Neural progenitor cell (in vitro differentiated cells): ENCODE measurements around the gene SPTB. TPM values are rescaled to one million over a fixed set of nuclear protein-coding genes. Genes with fewer than 3 reads are reported as not detected.

Source experiments
- DNase-seq: peaks from one replicate; pipeline ENCODE4 v3.0.0-alpha.2; 2016; ENCODE audit warnings: low spot score
- H2AFZ ChIP-seq: fragments of 200-600 bp; sonication (generic); replicated peaks from 2 replicates; pipeline ENCODE4 v1.6.1; 2016; ENCODE audit warnings: antibody characterized with exemption
- H3F3A ChIP-seq: fragments of 200-600 bp; sonication (generic); 2 replicates; pipeline ENCODE4 v1.6.1; 2016; ENCODE audit warnings: antibody characterized with exemption, low read depth
- H3K27ac ChIP-seq: fragments of 200-600 bp; sonication (generic); 2 replicates; pipeline ENCODE4 v1.5.1; 2016; ENCODE audit warnings: mild to moderate bottlenecking
- H3K27me3 ChIP-seq: fragments of 200-600 bp; sonication (generic); 2 replicates; pipeline ENCODE4 v1.6.1; 2016; ENCODE audit warnings: mild to moderate bottlenecking, moderate library complexity
- H3K36me3 ChIP-seq: fragments of 200-600 bp; sonication (generic); 2 replicates; pipeline ENCODE4 v1.5.1; 2016
- H3K4me1 ChIP-seq: fragments of 200-600 bp; sonication (generic); 2 replicates; pipeline ENCODE4 v1.6.1; 2016; ENCODE audit warnings: mixed run types
- H3K4me2 ChIP-seq: fragments of 200-600 bp; sonication (generic); 2 replicates; pipeline ENCODE4 v1.6.1; 2016
- H3K4me3 ChIP-seq: fragments of 200-600 bp; sonication (generic); 2 replicates; pipeline ENCODE4 v1.5.1; 2016
- H3K79me2 ChIP-seq: fragments of 200-600 bp; sonication (generic); 2 replicates; pipeline ENCODE4 v1.6.1; 2016; ENCODE audit warnings: low read depth
- H3K9ac ChIP-seq: fragments of 200-600 bp; sonication (generic); 2 replicates; pipeline ENCODE4 v1.6.1; 2016
- H3K9me3 ChIP-seq: fragments of 200-600 bp; sonication (generic); 2 replicates; pipeline ENCODE4 v1.5.1; 2016; ENCODE audit warnings: low read depth
- H4K20me1 ChIP-seq: fragments of 200-600 bp; sonication (generic); 2 replicates; pipeline ENCODE4 v1.6.1; 2016; ENCODE audit warnings: low read depth
- H3K27ac Mint-ChIP-seq: 3 replicates; pipeline ENCODE4 v1.8.0; 2021; ENCODE audit warnings: mixed read lengths
- H3K27me3 Mint-ChIP-seq: 2 replicates; pipeline ENCODE4 v1.8.0; 2022; ENCODE audit warnings: low read depth, mild to moderate bottlenecking, inconsistent platforms, moderate library complexity, mixed read lengths; ENCODE audit not compliant: insufficient read depth
- H3K36me3 Mint-ChIP-seq: 3 replicates; pipeline ENCODE4 v1.8.0; 2021; ENCODE audit warnings: mixed read lengths
- H3K4me1 Mint-ChIP-seq: 3 replicates; pipeline ENCODE4 v1.8.0; 2021; ENCODE audit warnings: mixed read lengths
- H3K4me3 Mint-ChIP-seq: 3 replicates; pipeline ENCODE4 v1.8.0; 2021; ENCODE audit warnings: mild to moderate bottlenecking, moderate library complexity, mixed read lengths
- H3K9me3 Mint-ChIP-seq: 3 replicates; pipeline ENCODE4 v1.8.0; 2020; ENCODE audit warnings: mixed read lengths
- CTCF ChIP-seq: fragments of 200-600 bp; sonication (generic); IDR thresholded peaks from 2 replicates; pipeline ENCODE4 v1.5.1; 2017; ENCODE audit warnings: antibody characterized with exemption, mild to moderate bottlenecking
- EZH2 ChIP-seq: fragments of 200-600 bp; sonication (generic); IDR thresholded peaks from 2 replicates; pipeline ENCODE4 v1.6.1; 2017; ENCODE audit warnings: antibody characterized with exemption, mild to moderate bottlenecking, moderate library complexity
- EZH2phosphoT487 ChIP-seq: fragments of 200-600 bp; sonication (generic); IDR thresholded peaks from 2 replicates; pipeline ENCODE4 v1.6.1; 2017; ENCODE audit warnings: antibody characterized with exemption
- total RNA-seq: library from RNA; depleted of rRNA; stranded (reverse); fragments of >200 nt; gene quantifications from 2 replicates; pipeline ENCODE4 v1.2.3, GENCODE V29; 2015; ENCODE audit warnings: low replicate concordance

Gene SPTB
- total RNA-seq, 1 donor from 2014 or later = 0.09 TPM

GRCh38 chr14:64919618-64920017 lies 39.9 kb upstream of the SPTB start:
- H3K79me2 ChIP-seq = peaks cover 50% of the 10 kb centered on the region
- no peak for TF ChIP-seq EZH2
- TF ChIP-seq CTCF = no peak
- TF ChIP-seq EZH2phosphoT487 = no peak
- no peak overlapping the region for H3K4me3 ChIP-seq
- Mint-ChIP-seq H3K27me3 (no peaks in the 10 kb centered on the region), H3K4me1 (peaks cover 12% of the 10 kb centered on the region), H3K36me3 (peaks cover 3% of the 10 kb centered on the region), H3K27ac (no peak overlapping the region), H3K4me3 (no peak overlapping the region), H3K9me3 (no peaks in the 10 kb centered on the region)
- no peak overlapping the region for H3K4me2 ChIP-seq
- peaks cover 3% of the 10 kb centered on the region for H3F3A ChIP-seq
- H3K9me3 ChIP-seq = no peaks in the 10 kb centered on the region
- H3K4me1 ChIP-seq = peaks cover 10% of the 10 kb centered on the region
- H4K20me1 ChIP-seq = peaks cover 12% of the 10 kb centered on the region
- DNase-seq = no peak
- H3K27me3 ChIP-seq = no peaks in the 10 kb centered on the region
- H3K9ac ChIP-seq = no peak overlapping the region
- H3K27ac ChIP-seq = no peak overlapping the region
- no peak overlapping the region for H2AFZ ChIP-seq
- H3K36me3 ChIP-seq = peaks cover 1% of the 10 kb centered on the region

- no peak overlapping the region for H3K27ac ChIP-seq
- no peak overlapping the region for H3K4me2 ChIP-seq
- Mint-ChIP-seq H3K36me3 (peaks cover 1% of the 10 kb centered on the region), H3K4me1 (peaks cover 12% of the 10 kb centered on the region), H3K4me3 (no peak overlapping the region), H3K9me3 (no peaks in the 10 kb centered on the region), H3K27ac (no peak overlapping the region), H3K27me3 (no peaks in the 10 kb centered on the region)
- no peak overlapping the region for H2AFZ ChIP-seq
- no peaks in the 10 kb centered on the region for H3K36me3 ChIP-seq
- H3K27me3 ChIP-seq = no peaks in the 10 kb centered on the region
- no peak for TF ChIP-seq EZH2phosphoT487
- TF ChIP-seq CTCF = no peak
- no peak for TF ChIP-seq EZH2
- H3F3A ChIP-seq = no peaks in the 10 kb centered on the region
- no peak overlapping the region for H3K9ac ChIP-seq
- DNase-seq = no peak
- H3K4me3 ChIP-seq = no peak overlapping the region
- no peaks in the 10 kb centered on the region for H3K9me3 ChIP-seq
- H4K20me1 ChIP-seq = peaks cover 12% of the 10 kb centered on the region
- H3K79me2 ChIP-seq = peaks cover 53% of the 10 kb centered on the region
- H3K4me1 ChIP-seq = peaks cover 10% of the 10 kb centered on the region
These were observed 39.5 kb upstream of the SPTB start for GRCh38 chr14:64919215-64919614.

GRCh38 chr14:64918216-64918615 lies 38.5 kb upstream of the SPTB start:
- no peak for DNase-seq
- Mint-ChIP-seq H3K4me1 (peaks cover 17% of the 10 kb centered on the region), H3K27ac (no peak overlapping the region), H3K9me3 (no peaks in the 10 kb centered on the region), H3K36me3 (peaks cover 1% of the 10 kb centered on the region), H3K27me3 (no peaks in the 10 kb centered on the region), H3K4me3 (no peak overlapping the region)
- Histone ChIP-seq H3K79me2 (peaks cover 53% of the 10 kb centered on the region), H3K4me2 (no peak overlapping the region), H4K20me1 (peaks cover 12% of the 10 kb centered on the region), H3K27ac (no peak overlapping the region), H3K36me3 (no peaks in the 10 kb centered on the region), H2AFZ (no peak overlapping the region), H3K4me3 (no peak overlapping the region), H3F3A (no peaks in the 10 kb centered on the region), H3K9me3 (no peaks in the 10 kb centered on the region), H3K4me1 (peaks cover 10% of the 10 kb centered on the region), H3K27me3 (no peaks in the 10 kb centered on the region), H3K9ac (no peak overlapping the region)
- TF ChIP-seq EZH2 (no peak), EZH2phosphoT487 (no peak), CTCF (no peak)
